Stimulated activated CD4-positive, alpha-beta T cell treated with anti-CD3 and anti-CD28 coated beads, TNF-alpha, amount 100 ng/mL, for 48 hours (primary cell): ENCODE results near the gene SERPINE2.
A peak's percentile ranks its signal among the peaks of the same experiment; 100 is the strongest.
"Not testable (repeated sequence)": the region's sequence is repeated elsewhere in the genome, so short reads cannot be mapped to it uniquely, and the experiment has no call there.

Experiments
- DNase-seq, 3 donors: peaks; one replicate each; pipeline ENCODE4 v3.0.0-alpha.2; 2020; ENCODE audit warnings: low read depth in 3 of 3

The SERPINE2 gene

GRCh38 chr2:223943135-223943534 lies 96.0 kb downstream of the SERPINE2 start:
- DNase-seq: no peak

- peak; percentile 52 to 81 (median 67) for DNase-seq
These were observed 97.4 kb downstream of the SERPINE2 start for GRCh38 chr2:223941579-223942277.

GRCh38 chr2:223939438-223939837 lies 99.6 kb downstream of the SERPINE2 start:
- DNase-seq: not testable (repeated sequence)

- no peak for DNase-seq
These were observed 101.6 kb downstream of the SERPINE2 start for GRCh38 chr2:223937535-223937934.

- DNase-seq: no peak
These were observed 102.2 kb downstream of the SERPINE2 start for GRCh38 chr2:223936862-223937326.

GRCh38 chr2:223935459-223936125 lies 103.5 kb downstream of the SERPINE2 start:
- no peak for DNase-seq

- DNase-seq: no peak
These were observed 104.2 kb downstream of the SERPINE2 start for GRCh38 chr2:223934870-223935269.

- DNase-seq: no peak
These were observed 106.0 kb downstream of the SERPINE2 start for GRCh38 chr2:223932816-223933800.

GRCh38 chr2:223930103-223930976 lies 108.7 kb downstream of the SERPINE2 start:
- no peak for DNase-seq

GRCh38 chr2:223929571-223930102 lies 109.4 kb downstream of the SERPINE2 start:
- DNase-seq: no peak

GRCh38 chr2:223928113-223929006 lies 110.7 kb downstream of the SERPINE2 start:
- no peak for DNase-seq

GRCh38 chr2:223925106-223925505 lies 114.0 kb downstream of the SERPINE2 start:
- DNase-seq: no peak
